GM13976 (cell line): ENCODE data around the gene TMC3.

Source experiments
- DNase-seq: peaks from one replicate; pipeline ENCODE4 v3.0.0; 2012; ENCODE audit warnings: low spot score
- in situ Hi-C: fragments of 300-500 bp; cut with MboI; formaldehyde crosslinking; loops from one replicate; pipeline ENCODE4 v1.12.0; 2022; ENCODE audit warnings: low sequenced_read_pairs, mixed read lengths, inconsistent platforms; ENCODE audit not compliant: unreplicated experiment
- TF ChIP-seq, protein P1 (sequence below): IDR thresholded peaks from 2 replicates; pipeline ENCODE4 v1.5.1; 2012; ENCODE audit warnings: borderline replicate concordance, mild to moderate bottlenecking; ENCODE audit not compliant: insufficient read depth; ENCODE audit errors: extremely low read depth, missing control alignments, control extremely low read depth

The TMC3 gene

GRCh38 chr15:81398910-81399551 lies 25.0 kb upstream of the TMC3 start:
- in situ Hi-C loops, result no loop called here
- TF ChIP-seq, protein P1, sequence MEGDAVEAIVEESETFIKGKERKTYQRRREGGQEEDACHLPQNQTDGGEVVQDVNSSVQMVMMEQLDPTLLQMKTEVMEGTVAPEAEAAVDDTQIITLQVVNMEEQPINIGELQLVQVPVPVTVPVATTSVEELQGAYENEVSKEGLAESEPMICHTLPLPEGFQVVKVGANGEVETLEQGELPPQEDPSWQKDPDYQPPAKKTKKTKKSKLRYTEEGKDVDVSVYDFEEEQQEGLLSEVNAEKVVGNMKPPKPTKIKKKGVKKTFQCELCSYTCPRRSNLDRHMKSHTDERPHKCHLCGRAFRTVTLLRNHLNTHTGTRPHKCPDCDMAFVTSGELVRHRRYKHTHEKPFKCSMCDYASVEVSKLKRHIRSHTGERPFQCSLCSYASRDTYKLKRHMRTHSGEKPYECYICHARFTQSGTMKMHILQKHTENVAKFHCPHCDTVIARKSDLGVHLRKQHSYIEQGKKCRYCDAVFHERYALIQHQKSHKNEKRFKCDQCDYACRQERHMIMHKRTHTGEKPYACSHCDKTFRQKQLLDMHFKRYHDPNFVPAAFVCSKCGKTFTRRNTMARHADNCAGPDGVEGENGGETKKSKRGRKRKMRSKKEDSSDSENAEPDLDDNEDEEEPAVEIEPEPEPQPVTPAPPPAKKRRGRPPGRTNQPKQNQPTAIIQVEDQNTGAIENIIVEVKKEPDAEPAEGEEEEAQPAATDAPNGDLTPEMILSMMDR, result no peak
- no peak for DNase-seq

GRCh38 chr15:81398456-81398855 lies 24.4 kb upstream of the TMC3 start:
- DNase-seq, result no peak
- in situ Hi-C loops, result no loop called here
- TF ChIP-seq, protein P1, result no peak

DNA sequence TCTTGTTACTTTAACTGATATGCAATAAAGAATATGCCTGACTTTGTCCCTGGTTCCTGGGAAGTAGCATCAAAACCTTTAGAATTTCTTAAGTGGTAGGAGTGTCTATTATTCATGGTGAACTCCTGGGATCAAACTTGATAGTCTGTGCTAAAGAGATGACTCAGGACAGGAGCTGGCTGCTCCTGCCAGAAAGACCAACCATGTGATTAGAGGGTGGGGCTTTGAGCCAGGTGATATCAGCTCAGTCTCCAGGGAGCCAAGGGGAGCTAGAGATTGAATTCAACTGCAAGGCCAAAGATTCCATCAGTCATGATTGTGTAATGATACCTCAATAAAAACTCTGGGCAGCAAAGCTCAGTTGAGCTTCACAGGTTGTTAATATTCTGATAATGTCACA lies 20.6 kb upstream of the TMC3 start:
- DNase-seq, result no peak
- TF ChIP-seq, protein P1, result no peak
- in situ Hi-C loops, result no loop called here

- DNase-seq, result no peak
- TF ChIP-seq, protein P1, result no peak
- in situ Hi-C loops, result no loop called here
Observed at GRCh38 chr15:81391657-81392056, 17.6 kb upstream of the TMC3 start.

- TF ChIP-seq, protein P1, result no peak
- in situ Hi-C loops, result no loop called here
Observed at GRCh38 chr15:81388436-81388770, 14.4 kb upstream of the TMC3 start.

GRCh38 chr15:81387621-81388435 lies 13.8 kb upstream of the TMC3 start:
- in situ Hi-C loops, result no loop called here
- TF ChIP-seq, protein P1, result no peak
- DNase-seq, result no peak

More at GRCh38 chr15:81388436-81388770, 14.4 kb upstream of the TMC3 start:
- DNase-seq, result no peak
